ENCODE measurements around the gene ROBO2.

- TF ChIP-seq CTCF (conservative IDR thresholded peaks at IDR 0.05 in 1 of 2, IDR thresholded peaks at IDR 0.05 in 1 of 2; ENCODE audit: extremely low read depth in 1 of 2, insufficient read depth in 1 of 2, low read depth in 1 of 2, low read length in 2 of 2): no peak
- TF ChIP-seq EZH2 (IDR thresholded peaks at IDR 0.05; ENCODE audit: borderline replicate concordance, low read length): no peak
These were observed 562.8 kb downstream of the ROBO2 start for GRCh38 chr3:77602722-77603121.
